SK-MEL-5 (cell line): ENCODE data around the gene MYBPH. TPM values are rescaled to one million over a fixed set of nuclear protein-coding genes. Genes with fewer than 3 reads are reported as not detected.
A peak's percentile ranks its signal among the peaks of the same experiment; 100 is the strongest.

Source experiments
- DNase-seq: peaks from one replicate; pipeline ENCODE4 v3.0.0-alpha.2; 2016; ENCODE audit warnings: low read depth, low spot score
- in situ Hi-C: cut with HindIII; loops from 2 replicates; pipeline ENCODE4 v1.10.0; 2016; ENCODE audit warnings: low sequenced_read_pairs, high pct_unique_total_duplicates, low pct_unique_long_range_greater_than_20kb
- total RNA-seq: library from RNA; depleted of rRNA; stranded (reverse); fragments of >200 nt; shearing (Covaris generic); gene quantifications from 2 replicates; pipeline ENCODE4 v1.2.3, GENCODE V29; 2014

The MYBPH gene
- total RNA-seq, 1 experiment from 2014 or later: not detected

GRCh38 chr1:203172184-203173010, 3.2 kb downstream of the MYBPH start:
- in situ Hi-C loops: no loop called here

DNA sequence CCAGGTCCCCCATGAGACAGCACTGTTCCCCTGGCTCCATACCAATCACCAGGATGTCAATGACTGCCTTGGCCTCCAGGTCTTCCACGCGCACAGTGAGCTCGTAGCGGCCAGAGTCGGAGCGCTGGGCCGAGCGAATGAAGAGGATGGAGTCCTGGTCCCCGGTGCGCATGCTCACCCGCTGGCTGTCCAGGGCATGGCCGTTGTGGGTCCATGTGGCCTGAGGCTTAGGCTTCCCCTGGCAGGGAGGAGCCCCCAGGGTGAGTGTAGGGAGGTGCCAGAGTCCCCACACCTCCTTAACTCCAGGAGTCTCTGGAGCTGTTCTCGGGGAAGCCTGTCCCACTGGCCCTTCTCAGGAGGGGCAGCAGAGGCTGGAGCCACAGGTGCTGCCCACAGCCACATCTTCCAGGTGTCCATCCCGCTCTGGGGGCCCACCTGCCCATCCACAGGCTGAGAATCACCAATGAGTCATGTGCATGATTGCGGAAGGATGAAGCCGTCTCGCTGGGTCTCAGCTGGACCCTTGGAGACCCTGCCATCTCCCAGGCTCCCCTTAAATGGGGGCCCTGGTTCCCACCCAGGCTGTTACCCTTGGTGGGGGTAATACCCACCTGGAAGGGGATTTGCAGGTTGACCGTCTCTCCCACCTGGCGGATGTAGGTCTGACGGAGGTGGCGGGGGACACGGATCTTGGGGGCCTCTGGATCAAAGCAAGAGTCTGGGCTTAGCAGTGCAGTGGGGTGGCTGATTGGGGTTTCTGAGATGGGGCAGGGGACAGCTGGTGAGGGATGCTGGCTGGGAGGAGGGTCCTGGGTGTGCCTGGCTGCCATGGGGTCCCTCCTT, 4.1 kb downstream of the MYBPH start:
- no peak for DNase-seq
- in situ Hi-C loops: no loop called here

More at GRCh38 chr1:203172184-203173010, 3.2 kb downstream of the MYBPH start:
- DNase-seq: peak; percentile 77

GRCh38 chr1:203170625-203171330, 4.8 kb downstream of the MYBPH start:
- no peak for DNase-seq
- in situ Hi-C loops: no loop called here

DNA sequence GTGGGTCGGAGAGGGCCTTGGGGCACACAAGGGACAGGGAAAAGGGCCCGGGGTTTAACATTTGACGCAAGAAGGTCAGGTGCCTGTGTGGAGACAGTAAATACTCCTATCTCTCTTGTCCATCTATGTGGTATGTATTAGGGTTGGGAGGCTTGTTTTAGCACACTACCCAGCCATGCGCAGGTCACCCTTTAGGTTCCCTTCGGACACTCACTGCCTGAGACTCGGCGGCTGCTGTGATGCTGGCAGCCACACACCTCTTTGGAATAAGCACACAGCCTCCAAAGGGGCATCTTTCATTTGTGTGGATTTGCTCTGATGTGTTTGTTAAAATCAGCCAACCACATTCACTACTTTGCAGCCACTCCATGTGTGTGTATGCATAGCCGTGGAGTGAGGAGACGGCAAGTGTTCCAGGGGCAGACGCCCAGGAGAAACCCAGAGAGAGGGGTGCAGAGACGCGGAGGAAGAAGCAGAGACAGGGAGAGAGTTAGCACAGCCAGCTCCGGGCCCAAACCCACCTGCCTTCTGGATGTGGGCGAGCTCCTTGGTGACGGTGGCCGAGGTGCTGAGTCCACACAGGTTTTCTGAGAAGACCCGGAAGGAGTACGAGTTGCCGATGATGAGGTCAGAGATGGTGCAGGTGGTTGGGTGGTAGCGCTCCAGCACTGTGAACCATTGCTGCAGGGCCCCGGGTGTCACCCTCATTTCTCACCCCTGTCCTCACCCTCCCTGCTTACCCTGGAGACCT, 5.7 kb downstream of the MYBPH start:
- in situ Hi-C loops: no loop called here
- DNase-seq: no peak

DNA sequence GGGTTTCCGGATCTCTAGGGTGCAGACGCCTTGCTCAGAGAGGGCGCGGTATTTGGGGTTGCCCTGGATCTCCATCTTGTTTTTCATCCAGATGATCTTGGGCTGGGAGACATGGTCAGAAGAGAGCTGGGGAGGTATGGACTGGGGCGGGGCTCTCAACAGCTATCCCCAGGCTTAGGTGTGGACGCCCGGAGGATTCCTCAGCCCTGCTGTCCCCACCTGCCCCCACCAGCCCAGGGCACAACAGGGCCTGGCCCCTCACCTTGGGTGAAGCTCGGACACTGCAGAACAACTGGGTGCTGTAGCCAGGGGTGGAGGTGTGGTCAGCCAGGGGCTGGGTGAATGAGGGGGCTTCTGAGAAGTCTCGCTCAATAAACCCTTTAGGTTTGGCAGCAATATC, 6.6 kb downstream of the MYBPH start:
- in situ Hi-C loops: no loop called here
- no peak for DNase-seq

DNA sequence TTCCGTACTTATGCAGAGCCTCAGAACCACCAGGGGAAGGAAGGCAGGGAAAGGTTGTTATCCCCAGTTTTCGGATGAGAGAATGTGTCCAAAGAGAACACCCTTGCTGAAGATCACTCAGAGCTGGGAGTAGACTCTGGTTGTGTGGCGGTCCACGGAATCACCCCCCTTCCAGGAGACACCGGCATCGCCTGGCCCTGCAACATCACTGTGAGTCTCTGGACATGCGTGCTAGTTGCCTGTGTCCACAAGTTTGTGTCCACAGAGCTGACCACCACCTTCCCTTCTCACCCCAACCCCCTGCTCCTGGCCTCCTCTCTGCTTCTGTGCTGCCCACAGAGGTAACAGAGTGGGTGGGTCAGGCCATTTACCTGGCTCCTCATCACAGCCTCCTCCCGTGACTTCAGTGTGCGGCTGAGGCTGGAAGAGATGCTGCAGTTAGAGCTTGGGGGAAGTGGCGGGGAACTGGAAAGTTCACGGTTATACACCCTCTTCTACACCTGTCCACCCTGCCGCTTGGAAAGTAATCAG, 7.3 kb downstream of the MYBPH start:
- in situ Hi-C loops: no loop called here
- DNase-seq: no peak

DNA sequence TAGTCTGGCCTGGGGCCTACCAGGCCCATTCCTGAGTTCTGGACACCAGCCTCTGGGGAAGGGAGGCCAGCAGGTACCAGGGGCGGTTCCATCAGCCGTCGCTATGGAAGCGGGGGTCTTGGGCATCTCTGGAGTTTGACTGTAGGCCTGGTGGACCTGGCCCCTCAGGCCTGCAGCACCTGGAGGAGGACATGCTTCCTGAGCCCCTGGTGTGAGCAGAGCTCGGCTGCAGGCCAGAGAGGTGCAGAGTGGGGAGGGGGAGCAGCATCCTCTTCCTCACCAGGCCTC, 7.8 kb downstream of the MYBPH start:
- in situ Hi-C loops: no loop called here
- DNase-seq: no peak

- DNase-seq: no peak
- in situ Hi-C loops: no loop called here
These were observed 8.4 kb downstream of the MYBPH start for GRCh38 chr1:203167026-203167912.

GRCh38 chr1:203166192-203166940, 9.3 kb downstream of the MYBPH start:
- in situ Hi-C loops: no loop called here
- peak; percentile 45 for DNase-seq

GRCh38 chr1:203165800-203166161, 9.8 kb downstream of the MYBPH start:
- in situ Hi-C loops: no loop called here
- no peak for DNase-seq

DNA sequence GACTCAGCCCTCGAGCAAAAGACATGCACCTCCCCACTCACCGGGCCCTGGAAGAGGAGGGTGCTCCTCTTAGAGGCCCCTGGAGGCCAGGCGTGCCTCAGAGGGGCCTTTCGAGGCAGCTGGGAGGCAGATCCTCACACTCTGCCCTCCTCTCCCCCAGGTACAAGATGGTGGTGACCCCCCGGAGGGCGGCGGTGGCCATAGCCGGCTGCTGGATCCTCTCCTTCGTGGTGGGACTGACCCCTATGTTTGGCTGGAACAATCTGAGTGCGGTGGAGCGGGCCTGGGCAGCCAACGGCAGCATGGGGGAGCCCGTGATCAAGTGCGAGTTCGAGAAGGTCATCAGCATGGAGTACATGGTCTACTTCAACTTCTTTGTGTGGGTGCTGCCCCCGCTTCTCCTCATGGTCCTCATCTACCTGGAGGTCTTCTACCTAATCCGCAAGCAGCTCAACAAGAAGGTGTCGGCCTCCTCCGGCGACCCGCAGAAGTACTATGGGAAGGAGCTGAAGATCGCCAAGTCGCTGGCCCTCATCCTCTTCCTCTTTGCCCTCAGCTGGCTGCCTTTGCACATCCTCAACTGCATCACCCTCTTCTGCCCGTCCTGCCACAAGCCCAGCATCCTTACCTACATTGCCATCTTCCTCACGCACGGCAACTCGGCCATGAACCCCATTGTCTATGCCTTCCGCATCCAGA, 10.4 kb downstream of the MYBPH start:
- DNase-seq: no peak
- in situ Hi-C loops: no loop called here

DNA sequence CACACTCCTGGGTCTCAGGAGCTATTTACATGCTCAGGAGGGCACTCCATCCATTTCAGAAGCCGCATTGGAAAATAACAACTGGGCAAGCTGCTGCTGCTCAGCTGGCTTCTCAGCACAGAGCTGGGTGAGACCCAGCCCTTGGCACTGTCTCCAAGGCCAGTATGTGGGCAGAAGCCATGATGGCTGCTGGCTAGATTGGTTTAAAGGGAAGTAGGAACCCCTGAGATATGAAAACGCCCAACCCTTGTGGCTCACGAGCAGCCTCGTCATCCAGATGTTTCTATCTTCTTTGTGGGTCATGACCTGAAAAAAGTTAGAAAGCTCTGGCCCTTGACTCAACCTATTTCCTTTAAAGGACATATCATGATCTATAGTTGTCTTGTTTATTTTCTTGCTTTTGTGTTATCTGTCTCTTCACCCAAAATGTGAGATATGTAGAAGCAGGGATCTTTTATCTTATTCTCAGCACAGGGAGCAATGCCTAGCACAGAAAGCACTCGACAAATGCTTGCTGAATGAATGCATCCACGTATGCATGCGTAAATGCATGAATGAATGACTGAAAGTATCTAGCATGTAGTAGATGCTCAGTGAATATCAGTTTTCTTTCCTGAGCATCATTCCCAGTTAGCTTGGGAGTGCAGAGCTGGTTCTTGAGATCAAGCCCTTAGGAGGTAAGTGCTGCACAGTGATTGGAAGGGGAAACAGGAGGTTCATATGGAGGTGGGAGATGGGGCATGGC, 11.6 kb downstream of the MYBPH start:
- DNase-seq: no peak
- in situ Hi-C loops: no loop called here

DNA sequence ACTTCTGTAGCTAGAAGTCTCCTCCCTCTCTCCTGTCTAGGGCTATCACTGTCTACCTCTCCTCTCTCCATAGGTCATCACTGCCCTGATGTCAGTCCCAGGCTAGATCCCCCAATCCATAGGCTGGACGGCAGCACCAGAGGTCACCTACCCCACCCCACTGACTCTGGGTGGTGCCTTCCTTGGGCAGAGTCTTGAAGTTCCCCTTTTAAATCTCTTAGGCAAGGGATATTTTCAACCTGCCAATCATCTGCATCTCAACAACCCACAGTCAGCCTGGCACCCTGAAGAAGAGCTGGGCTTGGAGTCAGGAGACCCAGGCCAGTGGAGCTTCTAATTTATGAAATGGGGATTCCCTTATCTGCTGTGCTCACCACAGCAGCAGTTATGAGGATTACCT, 13.2 kb downstream of the MYBPH start:
- DNase-seq: no peak
- in situ Hi-C loops: no loop called here

DNA sequence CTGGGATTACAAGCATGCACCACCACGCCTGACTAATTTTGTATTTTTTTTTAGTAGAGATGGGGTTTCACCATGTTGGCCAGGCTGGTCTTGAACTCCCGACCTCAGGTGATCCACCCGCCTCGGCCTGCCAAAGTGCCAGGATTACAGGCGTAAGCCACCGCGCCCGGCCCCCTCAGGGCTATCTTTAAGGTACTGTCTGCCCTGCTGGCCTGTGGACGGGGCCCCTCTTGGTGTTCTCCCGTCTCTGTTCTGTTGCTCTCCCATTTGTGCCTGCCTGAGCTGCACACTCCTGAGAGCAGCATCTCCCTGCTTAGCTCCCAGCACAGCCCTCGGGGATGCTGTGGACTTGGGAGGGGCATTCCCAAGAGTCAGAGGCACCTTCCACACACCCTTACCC, 13.9 kb downstream of the MYBPH start:
- DNase-seq: no peak
- in situ Hi-C loops: no loop called here

- DNase-seq: no peak
- in situ Hi-C loops: no loop called here
These were observed 14.5 kb downstream of the MYBPH start for GRCh38 chr1:203161175-203161574.
